Neural cell (in vitro differentiated cells): ENCODE results near the gene IL36B. TPM values are rescaled to one million over a fixed set of nuclear protein-coding genes. Genes with fewer than 3 reads are reported as not detected.

ENCODE experiments used
- H2AFZ ChIP-seq: fragments of 200-600, 300-800 bp; sonication (generic), shearing (Covaris generic); 2 replicates; pipeline ENCODE4 v1.6.0; 2014; ENCODE audit warnings: low read depth, mild to moderate bottlenecking, antibody characterized with exemption, low read length, moderate library complexity
- H3F3A ChIP-seq: fragments of 200-600 bp; shearing (Covaris generic); 2 replicates; pipeline ENCODE4 v1.6.1; 2016; ENCODE audit warnings: mild to moderate bottlenecking, moderate library complexity, mixed read lengths, antibody characterized with exemption, low read length; ENCODE audit not compliant: insufficient read depth, poor library complexity, severe bottlenecking
- H3K27ac ChIP-seq: fragments of 200-600, 300-800 bp; sonication (generic), shearing (Covaris generic); 2 replicates; pipeline ENCODE4 v1.5.1; 2014; ENCODE audit warnings: mild to moderate bottlenecking, low read length, moderate library complexity
- H3K27me3 ChIP-seq: fragments of 300-800, 200-600 bp; sonication (generic), shearing (Covaris generic); 2 replicates; pipeline ENCODE4 v1.6.0; 2014; ENCODE audit warnings: mild to moderate bottlenecking, low read depth, low read length, moderate library complexity; ENCODE audit not compliant: insufficient read depth
- H3K36me3 ChIP-seq: fragments of 300-800, 200-600 bp; sonication (generic), shearing (Covaris generic); 2 replicates; pipeline ENCODE4 v1.5.1; 2014; ENCODE audit warnings: mild to moderate bottlenecking, antibody characterized with exemption, low read length, moderate library complexity; ENCODE audit not compliant: insufficient read depth
- H3K4me2 ChIP-seq: fragments of 300-800, 200-600 bp; sonication (generic), shearing (Covaris generic); 2 replicates; pipeline ENCODE4 v1.6.0; 2014; ENCODE audit warnings: mild to moderate bottlenecking, low read length
- H3K4me3 ChIP-seq: fragments of 300-800, 200-600 bp; sonication (generic), shearing (Covaris generic); 2 replicates; pipeline ENCODE4 v1.5.1; 2014; ENCODE audit warnings: mild to moderate bottlenecking, low read length, moderate library complexity
- H3K79me2 ChIP-seq: fragments of 200-600 bp; shearing (Covaris generic); replicated peaks from 2 replicates; pipeline ENCODE4 v1.6.0; 2014; ENCODE audit warnings: mild to moderate bottlenecking, low read length, moderate library complexity; ENCODE audit not compliant: insufficient read depth
- H3K9ac ChIP-seq: fragments of 300-800, 200-600 bp; sonication (generic), shearing (Covaris generic); 2 replicates; pipeline ENCODE4 v1.6.1; 2016; ENCODE audit warnings: mild to moderate bottlenecking, low read length, mixed read lengths
- H3K9me2 ChIP-seq: fragments of 200-600 bp; shearing (Covaris generic); 2 replicates; pipeline ENCODE4 v1.6.1; 2016; ENCODE audit warnings: mild to moderate bottlenecking, low read length, mixed read lengths; ENCODE audit not compliant: insufficient read depth
- H3K9me3 ChIP-seq: fragments of 200-600, 300-800 bp; sonication (generic), shearing (Covaris generic); 2 replicates; pipeline ENCODE4 v1.6.1; 2016; ENCODE audit warnings: mild to moderate bottlenecking, mixed run types, low read length, moderate library complexity, mixed read lengths
- H4K20me1 ChIP-seq: fragments of 200-600 bp; shearing (Covaris generic); 2 replicates; pipeline ENCODE4 v1.6.1; 2016; ENCODE audit warnings: mild to moderate bottlenecking, mixed run types; ENCODE audit not compliant: insufficient read depth
- CTCF ChIP-seq: fragments of 450-650 bp; IDR thresholded peaks from 2 replicates; pipeline ENCODE4 v1.5.1; 2014; ENCODE audit warnings: antibody characterized with exemption, mild to moderate bottlenecking, moderate library complexity; ENCODE audit not compliant: poor library complexity, severe bottlenecking
- EP300 ChIP-seq: fragments of 450-650 bp; conservative IDR thresholded peaks from 2 replicates; pipeline ENCODE4 v1.6.1; 2014; ENCODE audit warnings: antibody characterized with exemption, mild to moderate bottlenecking, moderate library complexity; ENCODE audit not compliant: poor library complexity, severe bottlenecking
- EZH2 ChIP-seq: fragments of 200-600, 300-800 bp; shearing (Covaris generic), sonication (generic); IDR thresholded peaks from 2 replicates; pipeline ENCODE4 v1.6.1; 2014; ENCODE audit warnings: antibody characterized with exemption, low read length, borderline replicate concordance, mild to moderate bottlenecking; ENCODE audit not compliant: insufficient read depth, poor library complexity, severe bottlenecking
- MXI1 ChIP-seq: fragments of 450-650 bp; conservative IDR thresholded peaks from 2 replicates; pipeline ENCODE4 v1.6.1; 2014; ENCODE audit warnings: antibody characterized with exemption, mild to moderate bottlenecking; ENCODE audit not compliant: poor library complexity, severe bottlenecking
- POLR2AphosphoS5 ChIP-seq: IDR thresholded peaks from 2 replicates; pipeline ENCODE4 v1.6.1; 2012
- RAD21 ChIP-seq: fragments of 450-650 bp; conservative IDR thresholded peaks from 2 replicates; pipeline ENCODE4 v1.6.1; 2014; ENCODE audit warnings: antibody characterized with exemption, mild to moderate bottlenecking, moderate library complexity
- REST ChIP-seq: IDR thresholded peaks from 2 replicates; pipeline ENCODE4 v1.6.1; 2012; ENCODE audit warnings: borderline replicate concordance
- SMC3 ChIP-seq: fragments of 450-650 bp; conservative IDR thresholded peaks from 2 replicates; pipeline ENCODE4 v1.6.1; 2014; ENCODE audit warnings: antibody characterized with exemption, mild to moderate bottlenecking, moderate library complexity; ENCODE audit not compliant: poor library complexity
- TAF1 ChIP-seq: IDR thresholded peaks from 2 replicates; pipeline ENCODE4 v1.6.1; 2012; ENCODE audit warnings: low read depth
- polyA plus RNA-seq: library from polyadenylated mRNA; depleted of rRNA; stranded (reverse); fragments of >200 nt; gene quantifications from 2 replicates; pipeline ENCODE4 v1.2.3, GENCODE V29; 2014

The IL36B gene
- polyA plus RNA-seq, 1 donor from 2014 or later = not detected

- no peak overlapping the region for H2AFZ ChIP-seq
- H3K4me2 ChIP-seq = no peak overlapping the region
- H3K27ac ChIP-seq = no peak overlapping the region
- H3K79me2 ChIP-seq = no peaks in the 10 kb centered on the region
- H3K9me2 ChIP-seq = no peaks in the 10 kb centered on the region
- H3K27me3 ChIP-seq = no peaks in the 10 kb centered on the region
- no peaks in the 10 kb centered on the region for H3K36me3 ChIP-seq
- TF ChIP-seq POLR2AphosphoS5 (no peak), MXI1 (no peak), EP300 (no peak), REST (no peak), RAD21 (no peak), TAF1 (no peak), SMC3 (no peak), EZH2 (no peak), CTCF (no peak)
- H4K20me1 ChIP-seq = no peaks in the 10 kb centered on the region
- H3K4me3 ChIP-seq = no peak overlapping the region
- no peak overlapping the region for H3K9ac ChIP-seq
- H3F3A ChIP-seq = no peaks in the 10 kb centered on the region
- H3K9me3 ChIP-seq = no peaks in the 10 kb centered on the region
These were observed 18.7 kb downstream of the IL36B start for GRCh38 chr2:113034016-113034415.

GRCh38 chr2:113032737-113033136 lies 19.9 kb downstream of the IL36B start:
- Histone ChIP-seq H3K9me2 (no peaks in the 10 kb centered on the region), H3K9me3 (no peaks in the 10 kb centered on the region), H3K4me2 (no peak overlapping the region), H3K9ac (no peak overlapping the region), H4K20me1 (no peaks in the 10 kb centered on the region), H3F3A (no peaks in the 10 kb centered on the region), H3K4me3 (no peak overlapping the region), H3K36me3 (no peaks in the 10 kb centered on the region), H3K27ac (no peak overlapping the region), H3K27me3 (no peaks in the 10 kb centered on the region), H2AFZ (no peak overlapping the region), H3K79me2 (no peaks in the 10 kb centered on the region)
- TF ChIP-seq TAF1 (no peak), SMC3 (no peak), POLR2AphosphoS5 (no peak), REST (no peak), MXI1 (no peak), EZH2 (no peak), CTCF (no peak), RAD21 (no peak), EP300 (no peak)
